CD14-positive monocyte (primary cell): ENCODE data around the gene SLC5A4. TPM values are rescaled to one million over a fixed set of nuclear protein-coding genes. Genes with fewer than 3 reads are reported as not detected.
"Not testable (repeated sequence)": the region's sequence is repeated elsewhere in the genome, so short reads cannot be mapped to it uniquely, and the experiment has no call there.

ENCODE experiments used
- DNase-seq, 3 donors: peaks; one replicate each; pipeline ENCODE4 v3.0.0-alpha.2; 2011 to 2022
- H2AFZ ChIP-seq: 2 replicates; pipeline ENCODE4 v1.6.0; 2012; ENCODE audit warnings: mild to moderate bottlenecking, low read depth, low read length, inconsistent platforms; ENCODE audit not compliant: insufficient read depth, poor library complexity, severe bottlenecking
- H3K27ac ChIP-seq, 2 donors: 1 replicate in 1 of 2; 2 replicates in 1 of 2; pipeline ENCODE4 v1.5.1; 2012 to 2013; ENCODE audit warnings: low read length in 2 of 2, control low read depth in 1 of 2, inconsistent platforms in 1 of 2, low read depth in 1 of 2, mild to moderate bottlenecking in 1 of 2
- H3K27me3 ChIP-seq, 2 donors: one replicate each; pipeline versions ENCODE4 v1.6.0 to v1.6.1; 2011 to 2013; ENCODE audit warnings: low read length in 2 of 2; ENCODE audit not compliant: control insufficient read depth in 2 of 2, insufficient read depth in 2 of 2
- H3K36me3 ChIP-seq, 2 donors: replicated peaks in 1 of 2; 1 replicate in 1 of 2; 2 replicates in 1 of 2; pipeline versions ENCODE4 v1.5.1 to v1.6.1; 2012 to 2013; ENCODE audit warnings: low read length in 2 of 2, control low read depth in 1 of 2, inconsistent platforms in 1 of 2, mild to moderate bottlenecking in 1 of 2; ENCODE audit not compliant: insufficient read depth in 2 of 2, control insufficient read depth in 1 of 2
- H3K4me1 ChIP-seq, 2 donors: 1 replicate in 1 of 2; 2 replicates in 1 of 2; pipeline versions ENCODE4 v1.5.1 to v1.6.1; 2012 to 2013; ENCODE audit warnings: low read length in 2 of 2, control low read depth in 1 of 2, inconsistent platforms in 1 of 2, mild to moderate bottlenecking in 1 of 2, moderate library complexity in 1 of 2; ENCODE audit not compliant: insufficient read depth in 2 of 2, control insufficient read depth in 1 of 2
- H3K4me2 ChIP-seq: replicated peaks from 2 replicates; pipeline ENCODE3; 2012; ENCODE audit warnings: low read length, moderate library complexity, mild to moderate bottlenecking; ENCODE audit not compliant: poor library complexity, severe bottlenecking; ENCODE audit errors: extremely low read depth
- H3K4me3 ChIP-seq, 3 experiments: fragments of 200-600 bp in 1 of 3; sonication (generic) in 1 of 3; replicated peaks in 1 of 3; 1 replicate in 2 of 3; 2 replicates in 1 of 3; pipeline ENCODE4 v1.5.1; 2011 to 2013; ENCODE audit warnings: low read length in 3 of 3, mild to moderate bottlenecking in 3 of 3, control low read depth in 2 of 3, low read depth in 2 of 3, inconsistent platforms in 1 of 3, moderate library complexity in 1 of 3
- H3K79me2 ChIP-seq: 2 replicates; pipeline ENCODE4 v1.6.0; 2012; ENCODE audit warnings: mild to moderate bottlenecking, control low read depth, inconsistent platforms, low read length, moderate library complexity; ENCODE audit not compliant: insufficient read depth
- H3K9ac ChIP-seq: 2 replicates; pipeline ENCODE4 v1.6.0; 2017; ENCODE audit warnings: low read length, mild to moderate bottlenecking; ENCODE audit not compliant: insufficient read depth, poor library complexity, severe bottlenecking
- H3K9me3 ChIP-seq, 2 donors: replicated peaks in 1 of 2; 1 replicate in 1 of 2; 2 replicates in 1 of 2; pipeline versions ENCODE4 v1.5.1 to v1.6.1; 2012 to 2013; ENCODE audit warnings: low read length in 2 of 2, control low read depth in 1 of 2; ENCODE audit not compliant: control insufficient read depth in 1 of 2, insufficient read depth in 1 of 2
- H4K20me1 ChIP-seq: 2 replicates; pipeline ENCODE4 v1.6.0; 2012; ENCODE audit warnings: mild to moderate bottlenecking, low read length, control low read depth, moderate library complexity; ENCODE audit not compliant: insufficient read depth
- H3K27ac Mint-ChIP-seq, 7 donors: one replicate each; pipeline ENCODE4 v1.8.0; 2020; ENCODE audit warnings: mild to moderate bottlenecking in 7 of 7, mixed read lengths in 7 of 7, moderate library complexity in 6 of 7, inconsistent platforms in 2 of 7
- H3K27me3 Mint-ChIP-seq, 3 donors: one replicate each; pipeline ENCODE4 v1.8.0; 2021 to 2022; ENCODE audit warnings: low read depth in 3 of 3, mild to moderate bottlenecking in 3 of 3, mixed read lengths in 3 of 3, moderate library complexity in 3 of 3, inconsistent platforms in 1 of 3
- H3K36me3 Mint-ChIP-seq, 2 donors: one replicate each; pipeline ENCODE4 v1.8.0; 2020; ENCODE audit warnings: mixed read lengths in 2 of 2, inconsistent platforms in 1 of 2, mild to moderate bottlenecking in 1 of 2
- H3K4me1 Mint-ChIP-seq: one replicate; pipeline ENCODE4 v1.8.0; 2020; ENCODE audit warnings: mild to moderate bottlenecking, mixed read lengths
- H3K4me3 Mint-ChIP-seq, 2 donors: one replicate each; pipeline ENCODE4 v1.8.0; 2020; ENCODE audit warnings: mild to moderate bottlenecking in 2 of 2, mixed read lengths in 2 of 2, moderate library complexity in 1 of 2
- H3K9me3 Mint-ChIP-seq, 7 donors: one replicate each; pipeline ENCODE4 v1.8.0; 2020 to 2022; ENCODE audit warnings: mixed read lengths in 7 of 7, mild to moderate bottlenecking in 6 of 7, moderate library complexity in 6 of 7, inconsistent platforms in 2 of 7
- WGBS: methylation state at CpG from one replicate; pipeline ENCODE4 v1.1.5; 2013; ENCODE audit warnings: missing lambda C conversion rate; ENCODE audit not compliant: insufficient coverage; 5-methylcytosine and 5-hydroxymethylcytosine counted together
- intact Hi-C, 2 donors: fragments of 100-400 bp; cut with micrococcal nuclease; formaldehyde crosslinking; loops; one replicate each; pipeline versions ENCODE4 v1.15.0 to v1.15.1; 2023
- polyA plus RNA-seq, 3 donors: library from polyadenylated mRNA; depleted of rRNA in 1 of 3; unstranded in 2 of 3; stranded (reverse) in 1 of 3; fragments of 300-500 nt in 2 of 3; fragments of >200 nt in 1 of 3; fragmentation: Illumina TruSeq in 2 of 3; gene quantifications; 1 replicate in 2 of 3; 2 replicates in 1 of 3; pipeline ENCODE4 v1.2.3, GENCODE V29; 2012 to 2021

Gene SLC5A4
- polyA plus RNA-seq, 3 donors, result not detected

GRCh38 chr22:32195900-32196299, 59.2 kb downstream of the SLC5A4 start:
- H3K27me3 ChIP-seq, H3K9me3 Mint-ChIP-seq, H3K36me3 Mint-ChIP-seq, H3K4me1 Mint-ChIP-seq, H3K27ac ChIP-seq, H3K36me3 ChIP-seq, H2AFZ ChIP-seq, H3K9me3 ChIP-seq, H3K4me3 Mint-ChIP-seq, H3K27ac Mint-ChIP-seq, H3K4me3 ChIP-seq, DNase-seq, H3K4me1 ChIP-seq, H4K20me1 ChIP-seq, H3K79me2 ChIP-seq, H3K9ac ChIP-seq, H3K4me2 ChIP-seq, intact Hi-C loops: not testable (repeated sequence)
- 100% methylated on average over 1 of the region's 3 CpGs for WGBS
- H3K27me3 Mint-ChIP-seq, result peaks cover 13 to 33% (median 21%) of the 10 kb centered on the region in 3 donors

GRCh38 chr22:32193346-32193745, 61.8 kb downstream of the SLC5A4 start:
- H4K20me1 ChIP-seq, H3K27ac ChIP-seq, H3K36me3 Mint-ChIP-seq, H3K27ac Mint-ChIP-seq, H3K79me2 ChIP-seq, H3K4me1 Mint-ChIP-seq, H3K9ac ChIP-seq, H3K4me1 ChIP-seq, H3K36me3 ChIP-seq, H3K4me2 ChIP-seq, H3K4me3 Mint-ChIP-seq, H3K27me3 ChIP-seq, H3K9me3 ChIP-seq, H3K9me3 Mint-ChIP-seq, H3K4me3 ChIP-seq, intact Hi-C loops, H2AFZ ChIP-seq, DNase-seq: not testable (repeated sequence)
- 96% methylated on average over 4 of the region's 9 CpGs for WGBS
- H3K27me3 Mint-ChIP-seq, result peaks cover 8 to 31% (median 12%) of the 10 kb centered on the region in 3 donors

- H3K27ac Mint-ChIP-seq, H3K4me3 ChIP-seq, H2AFZ ChIP-seq, H3K27me3 ChIP-seq, H3K27ac ChIP-seq, DNase-seq, H3K9me3 ChIP-seq, H3K36me3 Mint-ChIP-seq, H3K9me3 Mint-ChIP-seq, H4K20me1 ChIP-seq, H3K9ac ChIP-seq, H3K4me1 ChIP-seq, H3K4me2 ChIP-seq, H3K36me3 ChIP-seq, H3K79me2 ChIP-seq, intact Hi-C loops, H3K4me1 Mint-ChIP-seq, H3K4me3 Mint-ChIP-seq: not testable (repeated sequence)
- 88% methylated on average over 9 of the region's 15 CpGs for WGBS
- peaks cover 9 to 36% (median 12%) of the 10 kb centered on the region in 3 donors for H3K27me3 Mint-ChIP-seq
These were observed 64.1 kb downstream of the SLC5A4 start for GRCh38 chr22:32191021-32191420.
